GM12864 (cell line): ENCODE data around the gene METTL4.
"Not testable (repeated sequence)": the region's sequence is repeated elsewhere in the genome, so short reads cannot be mapped to it uniquely, and the experiment has no call there.

Experiments used
- DNase-seq: peaks from one replicate; pipeline ENCODE4 v3.0.0-alpha.2; 2011; ENCODE audit warnings: low read depth
- H3K4me3 ChIP-seq: 2 replicates; pipeline ENCODE4 v1.5.1; 2011; ENCODE audit warnings: mild to moderate bottlenecking, low read depth, low read length, control low read depth
- CTCF ChIP-seq: IDR thresholded peaks from 2 replicates; pipeline ENCODE4 v1.5.1; 2011; ENCODE audit warnings: low read depth, mild to moderate bottlenecking, moderate library complexity, low read length, control low read depth, inconsistent platforms; ENCODE audit errors: missing control alignments

The METTL4 gene

GRCh38 chr18:2547477-2548087 lies 23.7 kb downstream of the METTL4 start:
- peak; percentile 44 for TF ChIP-seq CTCF
- no peak for DNase-seq
- no peak overlapping the region for H3K4me3 ChIP-seq

GRCh38 chr18:2545155-2545554 lies 26.1 kb downstream of the METTL4 start:
- no peak for TF ChIP-seq CTCF
- DNase-seq: no peak
- H3K4me3 ChIP-seq: no peak overlapping the region

DNA sequence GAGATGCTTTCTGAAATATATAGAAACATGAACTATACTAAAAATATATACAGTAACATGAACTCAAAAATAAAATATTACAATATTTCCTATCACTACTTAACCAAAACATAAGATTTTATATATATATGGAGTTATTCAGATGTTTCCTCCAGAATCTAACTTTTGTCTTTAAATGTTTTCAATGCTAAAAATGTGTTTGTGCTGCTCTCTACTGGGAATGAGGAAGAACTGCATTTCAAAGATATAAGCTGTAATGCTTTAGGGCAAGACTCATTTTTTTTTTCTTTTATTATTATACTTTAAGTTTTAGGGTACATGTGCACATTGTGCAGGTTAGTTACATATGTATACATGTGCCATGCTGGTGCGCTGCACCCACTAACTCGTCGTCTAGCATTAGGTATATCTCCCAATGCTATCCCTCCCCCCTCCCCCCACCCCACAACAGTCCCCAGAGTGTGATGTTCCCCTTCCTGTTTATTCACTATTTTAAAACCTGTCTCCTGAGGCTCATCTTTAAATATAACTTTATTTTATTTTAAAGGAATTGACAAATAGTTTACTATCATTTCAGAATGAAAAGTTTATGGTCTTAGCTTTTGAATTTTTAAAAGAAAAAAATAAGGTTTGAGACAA lies 29.3 kb downstream of the METTL4 start:
- DNase-seq, H3K4me3 ChIP-seq: not testable (repeated sequence)
- TF ChIP-seq CTCF: peak; percentile 40

GRCh38 chr18:2540575-2540974 lies 30.7 kb downstream of the METTL4 start:
- no peak overlapping the region for H3K4me3 ChIP-seq
- no peak for DNase-seq
- no peak for TF ChIP-seq CTCF

DNA sequence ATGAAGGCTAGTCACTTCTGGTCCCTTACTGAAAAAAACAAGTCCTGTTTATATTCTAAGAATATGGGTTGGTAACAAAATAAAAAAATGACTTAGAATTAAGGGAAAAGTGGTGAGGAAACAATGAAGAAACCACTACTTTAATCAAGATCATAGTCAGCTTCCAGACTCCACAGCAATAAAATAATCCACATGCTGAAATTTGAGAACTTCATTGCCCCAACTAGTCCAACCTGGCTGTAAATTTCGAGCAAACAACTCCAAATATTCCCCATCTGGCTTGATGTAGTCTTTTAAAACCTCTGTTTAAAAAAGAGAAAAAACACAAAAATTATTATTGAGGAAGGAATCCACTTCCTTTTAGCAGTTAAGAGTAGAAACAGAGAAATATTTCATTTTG lies 32.5 kb downstream of the METTL4 start:
- no peak for DNase-seq
- no peak for TF ChIP-seq CTCF
- H3K4me3 ChIP-seq: no peak overlapping the region

GRCh38 chr18:2538236-2538635 lies 33.1 kb downstream of the METTL4 start:
- DNase-seq: no peak
- no peak overlapping the region for H3K4me3 ChIP-seq
- TF ChIP-seq CTCF: no peak

GRCh38 chr18:2537296-2537695 lies 34.0 kb downstream of the METTL4 start:
- no peak for TF ChIP-seq CTCF

More at GRCh38 chr18:2537296-2537695, 34.0 kb downstream of the METTL4 start:
- H3K4me3 ChIP-seq: no peak overlapping the region
- DNase-seq: no peak
